SKM-1 (cell line): Measurements from ENCODE around the gene FRA10AC1.

Experiments used
- DNase-seq: peaks from one replicate; lab custom pipeline; 2025; ENCODE audit not compliant: unreplicated experiment; lab: John Stamatoyannopoulos, UW

FRA10AC1 gene

DNA sequence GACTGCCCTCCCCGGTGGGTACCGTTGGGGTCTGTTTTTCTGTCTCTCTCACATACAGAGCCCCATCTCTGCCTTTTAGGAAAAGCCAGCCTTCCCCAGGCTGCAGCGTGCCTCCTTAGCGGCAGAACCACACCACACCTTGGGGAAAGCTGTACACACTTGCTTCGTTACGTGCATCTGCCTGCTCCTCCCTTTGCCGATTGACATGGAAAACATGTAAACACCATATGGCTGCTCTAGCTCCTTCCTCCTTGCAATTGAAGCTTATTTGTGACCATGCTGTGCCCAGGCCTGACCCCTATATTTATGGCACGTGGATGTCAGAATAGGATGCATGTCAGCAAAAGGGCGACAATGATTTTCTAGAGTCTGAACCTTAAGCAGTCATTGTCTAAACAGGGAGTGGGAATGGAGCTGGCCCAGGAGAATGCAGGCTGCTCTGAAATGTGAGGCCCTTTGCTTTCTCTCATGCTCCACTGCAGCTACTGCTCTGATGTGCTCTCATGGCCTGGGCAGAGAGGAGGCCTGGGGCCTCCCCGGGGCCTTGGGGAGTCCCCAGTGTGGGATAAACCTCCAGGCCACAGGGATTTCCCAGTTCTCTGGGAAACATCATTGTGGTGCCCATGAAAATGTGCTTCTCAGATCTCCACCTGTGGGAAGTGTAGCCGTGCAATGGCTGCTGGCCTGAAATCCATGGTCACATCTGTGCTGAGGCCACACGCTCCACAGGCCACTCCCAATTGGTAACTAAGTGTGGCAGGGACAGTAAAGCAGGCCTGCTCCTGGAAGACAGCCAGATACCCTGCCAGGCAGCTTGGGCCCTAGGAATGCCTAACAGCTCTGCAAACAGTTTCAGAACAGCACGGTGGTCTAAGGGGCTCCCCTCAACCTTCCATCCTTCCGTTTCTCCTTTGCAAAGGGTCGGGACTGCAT is 71.5 kb downstream of the FRA10AC1 start:
- no peak for DNase-seq

DNA sequence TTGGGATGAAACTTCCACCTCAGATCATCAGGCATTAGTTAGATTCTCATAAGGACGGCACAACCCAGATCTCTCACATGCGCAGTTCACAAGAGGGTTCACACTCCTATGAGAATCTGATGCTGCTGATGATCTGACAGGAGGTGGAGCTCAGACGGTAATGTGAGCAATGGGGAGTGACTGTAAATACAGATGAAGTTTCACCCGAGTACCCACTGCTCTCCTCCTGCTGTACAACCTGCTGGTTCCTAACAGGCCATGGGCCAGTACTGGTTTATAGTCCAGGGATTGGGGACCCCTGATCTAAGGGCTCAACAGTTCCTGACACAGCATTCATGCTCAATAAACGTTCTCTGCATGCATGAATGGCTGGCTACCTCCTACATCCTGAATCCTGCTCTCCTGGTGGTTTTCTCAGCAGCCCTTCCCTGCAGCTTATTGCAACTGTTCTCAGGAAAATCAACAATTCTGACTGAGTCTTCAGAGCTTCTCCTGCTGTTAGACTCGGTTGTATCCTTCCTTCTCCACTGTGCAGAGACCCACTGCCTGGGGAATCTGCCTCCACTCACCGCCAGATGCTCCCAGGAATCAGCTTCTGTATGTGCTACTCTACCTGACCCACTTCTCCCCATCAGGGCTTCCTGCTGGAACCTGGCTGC is 72.6 kb downstream of the FRA10AC1 start:
- DNase-seq = no peak

DNA sequence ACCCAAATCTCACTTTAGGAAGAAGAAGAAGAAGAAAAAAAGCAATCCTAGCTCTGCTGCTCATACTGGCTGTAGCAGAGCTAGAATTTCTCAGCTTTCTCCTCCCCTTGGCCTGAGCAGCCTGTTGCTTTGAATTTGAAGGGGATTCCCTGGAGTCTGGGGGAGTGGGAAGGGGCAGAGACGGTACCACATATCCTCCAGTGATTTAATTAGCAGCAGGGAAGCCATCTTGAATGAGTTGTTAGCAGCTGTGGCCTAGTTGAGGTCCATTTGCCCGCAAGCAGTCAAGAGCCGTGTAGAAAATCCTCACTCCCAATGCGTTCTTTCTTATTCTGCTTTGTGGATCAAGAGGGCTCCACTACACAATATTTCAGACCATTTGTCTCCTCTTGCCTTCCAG is 73.5 kb downstream of the FRA10AC1 start:
- no peak for DNase-seq

DNA sequence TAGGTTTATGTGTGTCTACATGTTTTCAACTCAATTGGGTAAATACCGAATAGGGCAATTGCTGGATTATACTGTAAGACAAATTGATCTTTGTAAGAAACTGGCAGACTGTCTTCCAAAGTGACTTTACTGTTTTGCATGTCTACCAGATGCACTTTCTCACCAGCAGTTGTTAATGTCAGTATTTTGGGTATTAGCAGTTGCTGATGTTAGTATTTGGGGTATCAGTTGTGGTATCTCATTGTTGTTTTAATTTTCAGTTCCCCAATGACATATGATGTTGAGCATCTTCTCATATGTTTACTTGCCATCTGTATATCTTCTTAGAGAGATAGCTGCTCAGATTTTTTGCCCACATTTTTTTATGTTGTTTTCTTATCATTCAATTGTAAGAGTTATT is 79.5 kb downstream of the FRA10AC1 start:
- DNase-seq = no peak

DNA sequence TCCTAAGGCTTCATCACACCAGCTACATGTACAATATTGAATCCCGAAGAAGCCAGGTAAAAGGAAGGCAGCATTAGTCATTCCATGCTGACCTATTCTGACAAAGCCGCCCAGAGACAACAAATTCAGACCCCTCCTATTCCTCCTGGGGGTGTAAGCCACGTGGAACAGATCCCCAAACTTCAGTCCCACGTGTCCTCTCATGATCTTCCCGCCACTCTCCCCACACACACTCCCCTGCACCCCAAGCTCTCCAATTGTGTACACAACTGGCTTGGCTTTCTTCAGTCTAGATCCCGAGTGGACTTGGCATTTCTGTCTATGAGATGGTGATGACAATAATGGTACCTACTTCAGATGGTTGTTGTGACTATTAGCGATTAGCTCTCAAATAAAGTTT is 81.5 kb downstream of the FRA10AC1 start:
- DNase-seq = no peak
